ENCODE results near the gene ANKLE2.
"Not testable (repeated sequence)": the region's sequence is repeated elsewhere in the genome, so short reads cannot be mapped to it uniquely, and the experiment has no call there.

ANKLE2 gene

DNA sequence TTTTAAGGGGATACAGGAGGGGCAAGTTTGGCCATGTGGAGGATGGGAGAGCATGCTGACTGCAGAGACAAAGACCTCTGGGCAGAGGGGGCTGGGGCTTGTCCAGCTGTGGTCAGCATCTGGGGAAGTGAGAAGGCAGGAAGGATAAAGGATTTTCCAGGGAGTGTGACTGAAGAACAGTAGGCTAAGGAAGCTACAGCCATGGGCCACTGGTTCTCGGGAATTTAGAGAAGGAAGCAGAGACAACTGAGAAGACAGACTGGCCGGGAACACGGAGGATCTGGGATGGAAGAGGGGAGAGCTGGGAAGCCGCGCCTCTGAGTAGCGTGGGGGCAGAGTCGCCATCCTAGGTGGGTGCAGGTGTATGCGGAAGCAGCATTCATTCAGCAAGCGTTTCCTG lies 58.0 kb downstream of the ANKLE2 start:
- H3K4me3 ChIP-seq (ENCODE audit: low read length) = no peak overlapping the region

GRCh38 chr12:132702640-132703039 lies 59.0 kb downstream of the ANKLE2 start:
- no peak overlapping the region for H3K27ac ChIP-seq (ENCODE audit: low read depth, low read length)
- no peaks in the 10 kb centered on the region for H3K4me1 ChIP-seq (ENCODE audit: insufficient read depth, low read length)
- peaks cover 30% of the 10 kb centered on the region for H3K36me3 ChIP-seq (ENCODE audit: insufficient read depth, low read length)
- no peaks in the 10 kb centered on the region for H3K9me3 ChIP-seq (ENCODE audit: insufficient read depth, low read depth, low read length)
- no peaks in the 10 kb centered on the region for H3K27me3 ChIP-seq (ENCODE audit: insufficient read depth, low read length)
- WGBS = 66% methylated on average over 4 of the region's 4 CpGs
- H3K9ac ChIP-seq (ENCODE audit: low read depth, low read length) = no peak overlapping the region
- no peak overlapping the region for H3K4me3 ChIP-seq (ENCODE audit: low read length)

More for the DNA sequence above, 58.0 kb downstream of the ANKLE2 start:
- peak overlapping the region; percentile 25 for H3K9ac ChIP-seq (ENCODE audit: low read depth, low read length)
- H3K9me3 ChIP-seq (ENCODE audit: insufficient read depth, low read depth, low read length) = no peaks in the 10 kb centered on the region
- H3K27me3 ChIP-seq (ENCODE audit: insufficient read depth, low read length) = no peaks in the 10 kb centered on the region
- H3K27ac ChIP-seq (ENCODE audit: low read depth, low read length) = no peak overlapping the region
- peaks cover 22% of the 10 kb centered on the region; the same call in 1 of the 2 replicates for H3K36me3 ChIP-seq (ENCODE audit: insufficient read depth, low read length)
- 94% methylated on average over 9 of the region's 9 CpGs for WGBS
- H3K4me1 ChIP-seq (ENCODE audit: insufficient read depth, low read length) = no peaks in the 10 kb centered on the region

DNA sequence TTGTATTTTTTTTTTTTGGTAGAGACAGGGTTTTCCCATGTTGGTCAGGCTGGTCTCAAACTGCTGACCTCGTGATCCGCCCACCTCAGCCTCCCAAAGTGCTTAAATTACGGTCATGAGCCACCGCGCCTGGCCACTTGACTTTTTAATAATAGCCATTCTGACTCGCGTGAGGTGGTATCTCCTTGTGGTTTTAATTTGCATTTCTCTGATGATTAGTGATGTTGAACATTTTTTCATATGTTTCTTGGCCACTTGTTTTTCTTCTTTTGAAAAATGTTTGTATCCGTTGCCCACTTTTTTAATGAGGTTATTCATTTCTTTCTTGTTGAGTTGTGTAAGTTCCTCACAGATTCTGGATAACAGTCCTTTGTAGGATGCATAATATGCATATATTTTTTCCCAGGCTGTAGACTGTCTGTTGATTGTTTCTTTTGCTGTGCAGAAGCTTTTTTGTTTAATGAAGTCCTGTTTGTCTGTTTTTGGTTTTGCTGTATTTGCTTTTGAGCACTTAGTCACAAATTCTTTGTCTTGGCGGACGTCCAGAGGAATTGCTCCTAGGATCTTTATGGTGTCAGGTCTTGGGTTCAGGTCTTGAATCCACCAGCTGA lies 61.3 kb downstream of the ANKLE2 start:
- Histone ChIP-seq H3K9ac (ENCODE audit: low read depth, low read length) (no peak overlapping the region), H3K36me3 (ENCODE audit: insufficient read depth, low read length) (peaks cover 46% of the 10 kb centered on the region), H3K4me1 (ENCODE audit: insufficient read depth, low read length) (no peaks in the 10 kb centered on the region), H3K27ac (ENCODE audit: low read depth, low read length) (no peak overlapping the region), H3K4me3 (ENCODE audit: low read length) (no peak overlapping the region), H3K9me3 (ENCODE audit: insufficient read depth, low read depth, low read length) (no peaks in the 10 kb centered on the region), H3K27me3 (ENCODE audit: insufficient read depth, low read length) (no peaks in the 10 kb centered on the region)
- 96% methylated on average over 10 of the region's 10 CpGs for WGBS

- 94% methylated on average over 4 of the region's 5 CpGs for WGBS
- Histone ChIP-seq H3K4me1 (ENCODE audit: insufficient read depth, low read length) (no peaks in the 10 kb centered on the region), H3K27me3 (ENCODE audit: insufficient read depth, low read length) (no peaks in the 10 kb centered on the region), H3K9me3 (ENCODE audit: insufficient read depth, low read depth, low read length) (no peaks in the 10 kb centered on the region), H3K36me3 (ENCODE audit: insufficient read depth, low read length) (peaks cover 50% of the 10 kb centered on the region), H3K4me3 (ENCODE audit: low read length) (no peak overlapping the region), H3K27ac (ENCODE audit: low read depth, low read length) (no peak overlapping the region), H3K9ac (ENCODE audit: low read depth, low read length) (no peak overlapping the region)
These were observed 63.3 kb downstream of the ANKLE2 start for GRCh38 chr12:132698341-132698740.

DNA sequence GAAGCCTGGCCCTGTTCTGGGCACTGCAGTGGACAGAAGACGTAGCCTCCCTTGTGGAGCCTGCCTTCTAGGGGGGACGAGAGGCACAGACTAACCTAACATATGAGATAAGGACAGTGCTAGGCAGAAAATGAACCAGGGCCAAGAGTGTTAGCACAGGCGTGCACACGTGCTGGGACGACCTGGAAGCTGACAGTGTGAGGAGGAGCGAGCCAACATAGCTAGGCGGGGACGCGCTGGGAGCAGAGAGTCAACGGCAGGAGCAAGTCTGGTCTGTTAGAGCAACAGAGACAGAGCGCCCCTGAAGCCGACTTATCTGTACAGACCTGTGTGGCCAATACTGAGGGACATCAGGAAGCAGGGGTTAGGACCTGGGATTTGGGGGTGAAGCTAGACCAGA lies 66.2 kb downstream of the ANKLE2 start:
- Histone ChIP-seq H3K27ac (ENCODE audit: low read depth, low read length) (no peak overlapping the region), H3K9me3 (ENCODE audit: insufficient read depth, low read depth, low read length) (no peaks in the 10 kb centered on the region), H3K27me3 (ENCODE audit: insufficient read depth, low read length) (no peaks in the 10 kb centered on the region), H3K9ac (ENCODE audit: low read depth, low read length) (no peak overlapping the region), H3K4me1 (ENCODE audit: insufficient read depth, low read length) (no peaks in the 10 kb centered on the region), H3K36me3 (ENCODE audit: insufficient read depth, low read length) (peaks cover 49% of the 10 kb centered on the region), H3K4me3 (ENCODE audit: low read length) (no peak overlapping the region)
- WGBS = 94% methylated on average over 12 of the region's 12 CpGs

GRCh38 chr12:132694888-132695287 lies 66.7 kb downstream of the ANKLE2 start:
- H3K4me1 ChIP-seq (ENCODE audit: insufficient read depth, low read length); H3K9me3 ChIP-seq (ENCODE audit: insufficient read depth, low read depth, low read length); H3K27me3 ChIP-seq (ENCODE audit: insufficient read depth, low read length); H3K27ac ChIP-seq (ENCODE audit: low read depth, low read length); H3K4me3 ChIP-seq (ENCODE audit: low read length); H3K9ac ChIP-seq (ENCODE audit: low read depth, low read length): not testable (repeated sequence)
- peaks cover 51% of the 10 kb centered on the region for H3K36me3 ChIP-seq (ENCODE audit: insufficient read depth, low read length)
- WGBS = 97% methylated on average over 3 of the region's 3 CpGs

DNA sequence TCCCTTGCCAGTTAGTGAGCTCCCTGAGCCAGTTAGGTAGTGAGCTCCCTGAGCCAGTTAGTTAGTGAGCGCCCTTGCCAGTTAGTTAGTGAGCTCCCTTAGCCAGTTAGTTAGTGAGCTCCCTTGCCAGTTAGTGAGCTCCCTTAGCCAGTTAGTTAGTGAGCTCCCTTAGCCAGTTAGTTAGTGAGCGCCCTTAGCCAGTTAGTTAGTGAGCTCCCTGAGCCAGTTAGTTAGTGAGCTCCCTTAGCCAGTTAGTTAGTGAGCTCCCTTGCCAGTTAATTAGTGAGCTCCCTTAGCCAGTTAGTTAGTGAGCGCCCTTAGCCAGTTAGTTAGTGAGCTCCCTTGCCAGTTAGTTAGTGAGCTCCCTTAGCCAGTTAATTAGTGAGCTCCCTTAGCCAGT lies 69.6 kb downstream of the ANKLE2 start:
- 97% methylated on average over 3 of the region's 3 CpGs for WGBS

GRCh38 chr12:132690112-132690511 lies 71.5 kb downstream of the ANKLE2 start:
- peaks cover 4% of the 10 kb centered on the region; the same call in 1 of the 2 replicates for H3K4me1 ChIP-seq (ENCODE audit: insufficient read depth, low read length)
- peaks cover 14% of the 10 kb centered on the region for H3K27me3 ChIP-seq (ENCODE audit: insufficient read depth, low read length)
- H3K36me3 ChIP-seq (ENCODE audit: insufficient read depth, low read length) = peaks cover 26% of the 10 kb centered on the region
- WGBS = 89% methylated on average over 8 of the region's 9 CpGs
- no peak overlapping the region for H3K4me3 ChIP-seq (ENCODE audit: low read length)
- H3K9ac ChIP-seq (ENCODE audit: low read depth, low read length) = no peak overlapping the region
- H3K9me3 ChIP-seq (ENCODE audit: insufficient read depth, low read depth, low read length) = no peaks in the 10 kb centered on the region
- H3K27ac ChIP-seq (ENCODE audit: low read depth, low read length) = no peak overlapping the region

More for the DNA sequence above, 69.6 kb downstream of the ANKLE2 start:
- not testable (repeated sequence) for H3K4me3 ChIP-seq (ENCODE audit: low read length); H3K4me1 ChIP-seq (ENCODE audit: insufficient read depth, low read length); H3K27ac ChIP-seq (ENCODE audit: low read depth, low read length); H3K9ac ChIP-seq (ENCODE audit: low read depth, low read length); H3K9me3 ChIP-seq (ENCODE audit: insufficient read depth, low read depth, low read length)
- Histone ChIP-seq H3K27me3 (ENCODE audit: insufficient read depth, low read length) (peaks cover 14% of the 10 kb centered on the region), H3K36me3 (ENCODE audit: insufficient read depth, low read length) (peaks cover 35% of the 10 kb centered on the region)

DNA sequence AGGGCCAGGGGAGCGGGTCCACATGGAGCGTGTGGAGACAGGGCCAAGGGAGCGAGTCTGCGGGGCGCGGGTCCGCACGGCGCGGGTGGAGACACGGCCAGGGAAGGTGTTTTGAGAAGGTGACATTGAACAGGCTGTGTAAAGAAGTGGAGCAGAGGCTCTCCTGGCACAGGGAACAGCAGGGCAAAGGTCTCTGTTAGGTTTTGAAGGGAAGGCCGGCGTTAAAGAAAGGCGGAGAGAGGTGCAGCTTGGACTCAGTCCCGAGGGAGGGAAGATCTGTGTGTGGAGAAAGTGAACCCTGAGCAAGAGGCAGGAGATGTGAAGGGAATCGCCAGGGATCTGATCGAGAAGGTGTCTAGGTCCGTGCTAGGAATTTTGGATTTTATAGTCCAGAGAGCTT lies 72.4 kb downstream of the ANKLE2 start:
- Histone ChIP-seq H3K36me3 (ENCODE audit: insufficient read depth, low read length) (peaks cover 26% of the 10 kb centered on the region), H3K9ac (ENCODE audit: low read depth, low read length) (0 out of 2 replicates have a peak overlapping the region, but pooled peaks have one; percentile 5)
- WGBS = 50% methylated on average over 18 of the region's 18 CpGs

GRCh38 chr12:132687211-132688164 lies 74.1 kb downstream of the ANKLE2 start, which contains the start of the genes POLE and PXMP2:
TSS of gene POLE (minus strand) at chr12:132687342. CDS start at chr12:132687315, 27 bp downstream.
TSS of gene PXMP2 (plus strand) at chr12:132687587. CDS start at chr12:132687671, 84 bp downstream.
- Histone ChIP-seq H3K36me3 (ENCODE audit: insufficient read depth, low read length) (peaks cover 26% of the 10 kb centered on the region), H3K9me3 (ENCODE audit: insufficient read depth, low read depth, low read length) (no peaks in the 10 kb centered on the region), H3K27me3 (ENCODE audit: insufficient read depth, low read length) (peaks cover 14% of the 10 kb centered on the region), H3K9ac (ENCODE audit: low read depth, low read length) (peak within 1 kb of the TSS; percentile 99), H3K4me1 (ENCODE audit: insufficient read depth, low read length) (peaks cover 4% of the 10 kb centered on the region; the same call in 1 of the 2 replicates), H3K4me3 (ENCODE audit: low read length) (peak within 1 kb of the TSS; percentile 80), H3K27ac (ENCODE audit: low read depth, low read length) (peak within 1 kb of the TSS; percentile 90)
- under 1% methylated on average over 134 of the region's 134 CpGs for WGBS

More for the DNA sequence above, 72.4 kb downstream of the ANKLE2 start:
- Histone ChIP-seq H3K9me3 (ENCODE audit: insufficient read depth, low read depth, low read length) (no peaks in the 10 kb centered on the region), H3K27ac (ENCODE audit: low read depth, low read length) (no peak overlapping the region), H3K4me3 (ENCODE audit: low read length) (peak overlapping the region; percentile 47), H3K27me3 (ENCODE audit: insufficient read depth, low read length) (peaks cover 14% of the 10 kb centered on the region), H3K4me1 (ENCODE audit: insufficient read depth, low read length) (peaks cover 4% of the 10 kb centered on the region; the same call in 1 of the 2 replicates)

- Histone ChIP-seq H3K36me3 (ENCODE audit: insufficient read depth, low read length) (peaks cover 26% of the 10 kb centered on the region), H3K27ac (ENCODE audit: low read depth, low read length) (peak overlapping the region; percentile 90), H3K9me3 (ENCODE audit: insufficient read depth, low read depth, low read length) (no peaks in the 10 kb centered on the region), H3K27me3 (ENCODE audit: insufficient read depth, low read length) (peaks cover 14% of the 10 kb centered on the region), H3K4me3 (ENCODE audit: low read length) (peak overlapping the region; percentile 80), H3K4me1 (ENCODE audit: insufficient read depth, low read length) (peaks cover 4% of the 10 kb centered on the region; the same call in 1 of the 2 replicates), H3K9ac (ENCODE audit: low read depth, low read length) (peak overlapping the region; percentile 99)
- WGBS = under 1% methylated on average over 55 of the region's 55 CpGs
These were observed 74.8 kb downstream of the ANKLE2 start for GRCh38 chr12:132686825-132687210.

Measured in HUES64 (cell line).